HUDEP-2 (cell line): Measurements from ENCODE around the gene DIAPH3.

ENCODE experiments used
- DNase-seq, 76 experiments: peaks; one replicate each; lab custom pipeline; 2025; ENCODE audit not compliant: unreplicated experiment in 76 of 76; lab: John Stamatoyannopoulos, UW

DIAPH3 gene

DNA sequence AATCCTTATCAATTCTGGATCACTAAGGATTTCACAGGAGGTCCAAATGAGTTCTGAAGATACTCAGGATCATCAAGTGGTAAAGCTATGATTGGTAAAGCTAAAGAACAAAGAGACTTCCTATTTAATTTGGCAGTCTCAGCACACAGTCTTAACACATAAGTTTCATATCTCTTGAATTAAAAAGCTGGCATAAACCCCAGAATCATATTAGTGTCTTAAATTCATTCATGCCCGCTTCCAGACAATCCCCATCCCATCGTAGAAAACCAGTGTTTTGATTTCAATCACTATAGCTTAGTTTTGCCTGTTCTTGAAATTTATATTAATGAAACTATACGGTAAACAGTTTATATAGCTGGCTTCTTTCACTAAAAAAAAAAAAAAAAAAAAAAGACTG, 278.7 kb downstream of the DIAPH3 start:
- no peak for DNase-seq

DNA sequence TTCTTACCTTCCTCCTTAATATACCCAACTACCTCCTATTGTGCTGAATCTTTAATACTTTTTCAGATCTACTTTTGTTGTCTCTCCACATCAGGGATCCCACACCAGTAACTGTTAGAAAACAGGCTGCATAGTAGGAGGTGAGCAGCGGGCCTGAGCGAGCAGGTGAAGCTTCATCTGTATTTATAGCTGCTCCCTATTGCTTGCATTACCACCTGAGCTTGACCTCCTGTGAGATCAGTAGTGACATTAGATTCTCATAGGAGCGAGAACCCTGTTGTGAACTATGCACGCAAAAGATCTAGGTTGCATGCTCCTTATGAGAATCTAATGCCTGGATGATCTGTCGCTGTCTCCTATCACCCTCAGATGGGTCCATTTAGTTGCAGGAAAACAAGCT, 279.8 kb downstream of the DIAPH3 start:
- no peak for DNase-seq

DNA sequence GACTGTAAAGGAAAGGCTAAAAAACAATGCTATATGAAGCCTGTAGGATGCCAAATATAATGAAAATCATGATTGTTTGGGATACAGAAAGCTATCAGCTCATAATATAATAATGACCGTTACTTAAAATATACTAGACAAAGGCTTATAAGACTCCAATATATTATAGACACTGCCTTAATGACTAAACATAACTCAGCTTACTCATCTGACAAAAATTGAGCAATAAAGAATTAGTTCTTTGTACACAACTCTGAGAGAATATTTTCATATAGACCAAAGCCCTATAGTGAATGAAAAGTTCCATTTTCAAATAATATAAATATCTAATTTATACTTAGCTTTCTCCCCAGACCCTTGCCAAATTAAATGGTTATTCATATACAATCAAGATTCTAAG, 283.3 kb downstream of the DIAPH3 start:
- DNase-seq = no peak

DNA sequence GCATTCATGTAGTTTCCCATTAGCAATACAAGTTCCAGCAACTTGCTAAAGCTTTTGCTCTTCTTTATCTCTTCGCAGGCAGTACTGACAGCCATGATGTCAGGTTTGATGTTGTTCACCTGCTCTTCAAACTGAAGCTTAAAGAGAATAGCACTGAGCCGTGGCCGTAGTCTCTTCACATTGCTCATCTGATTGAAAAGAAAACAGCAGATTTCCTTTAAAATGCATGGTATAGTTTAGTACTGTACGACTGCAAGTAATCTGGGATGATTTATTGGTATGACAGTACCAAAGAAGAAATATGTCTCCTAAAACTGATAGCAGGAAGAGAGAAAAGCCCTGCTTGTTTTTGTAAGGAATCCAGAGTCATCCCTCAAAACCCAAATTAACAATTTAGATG, 284.4 kb downstream of the DIAPH3 start:
- no peak for DNase-seq

DNA sequence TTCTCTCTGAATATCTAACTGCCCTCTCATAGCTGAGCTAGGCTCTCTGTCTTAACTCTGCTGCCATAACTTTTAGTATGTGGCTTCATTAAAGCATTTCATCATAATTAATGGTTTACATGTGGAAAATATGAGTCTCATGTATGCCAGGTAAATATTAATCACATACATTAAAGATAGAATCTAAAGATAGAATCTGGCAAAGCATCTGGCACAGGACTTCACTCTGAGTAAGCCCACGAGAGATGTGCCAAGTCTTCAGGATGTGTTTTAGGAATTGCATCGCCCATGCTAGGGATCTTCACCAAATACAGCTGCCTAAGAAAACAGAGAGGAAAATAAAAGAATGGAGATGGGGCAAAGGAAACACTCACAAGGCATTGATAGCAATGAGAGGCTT, 285.8 kb downstream of the DIAPH3 start:
- DNase-seq = no peak

DNA sequence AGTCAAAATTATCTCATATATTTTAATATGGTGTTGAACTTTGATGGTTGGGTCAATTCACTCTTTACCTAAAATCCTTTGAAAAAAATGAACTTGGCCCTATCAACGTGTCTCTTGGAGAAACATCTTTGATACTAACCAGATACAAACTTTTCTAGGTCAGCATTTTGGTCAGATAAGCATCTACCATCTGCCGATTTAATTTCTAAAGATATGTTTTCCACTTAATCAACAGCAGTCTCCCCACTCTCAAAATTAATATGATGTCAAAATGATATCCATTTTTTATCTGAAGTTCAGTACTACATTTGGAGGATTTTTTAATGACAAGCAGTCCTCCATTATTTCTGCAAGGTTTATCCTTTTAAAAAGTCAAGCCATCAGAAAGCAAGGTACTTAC, 288.8 kb downstream of the DIAPH3 start:
- no peak for DNase-seq

DNA sequence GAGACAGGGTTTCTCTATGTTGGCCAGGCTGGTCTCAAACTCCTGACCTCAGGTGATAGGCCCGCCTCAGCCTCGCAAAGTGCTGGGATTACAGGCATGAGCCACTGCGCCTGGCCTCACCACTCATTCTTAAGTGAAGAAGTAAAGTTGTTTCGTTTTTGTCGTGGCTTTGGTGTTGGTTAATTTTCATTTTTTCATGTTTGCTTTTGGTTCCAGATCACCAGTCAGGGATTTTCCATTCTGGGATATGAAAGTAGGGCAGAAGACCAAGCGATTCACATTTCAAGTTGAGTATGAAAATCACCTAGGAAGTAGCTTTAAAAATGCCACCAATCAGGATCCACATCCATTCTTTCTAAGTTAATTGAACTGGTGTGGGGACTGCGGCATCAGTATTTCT, 289.9 kb downstream of the DIAPH3 start:
- DNase-seq = no peak

DNA sequence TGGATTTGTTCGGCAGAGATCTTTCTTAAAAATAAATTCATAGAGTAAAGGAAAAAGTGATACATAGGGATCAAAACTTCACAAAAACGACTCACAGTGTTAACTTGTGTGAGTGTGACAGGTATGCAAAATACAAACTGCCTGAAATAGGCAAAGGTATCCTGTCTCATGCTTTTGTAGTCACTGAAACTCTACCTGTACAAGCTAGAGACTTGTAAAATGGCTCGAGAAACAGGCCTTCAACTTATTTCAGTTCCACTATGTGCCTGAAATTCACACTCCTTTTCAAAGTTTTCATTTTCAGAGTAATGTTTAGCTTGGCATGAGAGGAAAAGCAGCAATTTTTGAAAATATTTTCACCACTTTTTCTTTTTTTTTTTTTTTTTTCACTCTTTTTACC, 290.4 kb downstream of the DIAPH3 start:
- DNase-seq = no peak

DNA sequence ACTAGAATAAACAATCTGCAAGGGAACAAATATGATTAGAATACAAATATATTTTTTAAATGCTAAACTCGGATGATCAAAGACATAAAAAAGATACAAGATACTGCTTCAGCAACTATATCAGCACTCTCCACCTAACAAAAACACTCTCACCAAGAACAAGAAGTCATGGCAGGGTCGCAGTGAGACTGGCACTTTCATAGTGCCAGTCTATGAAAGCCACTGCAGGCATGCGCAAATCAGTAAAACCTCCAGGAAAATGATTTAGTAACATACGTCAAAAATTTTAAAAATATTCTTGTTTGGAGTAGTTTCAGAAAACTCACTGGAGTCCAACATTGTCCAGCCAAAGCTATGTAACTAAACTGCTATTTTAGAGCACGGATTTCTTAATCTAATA, 295.9 kb downstream of the DIAPH3 start:
- no peak for DNase-seq

DNA sequence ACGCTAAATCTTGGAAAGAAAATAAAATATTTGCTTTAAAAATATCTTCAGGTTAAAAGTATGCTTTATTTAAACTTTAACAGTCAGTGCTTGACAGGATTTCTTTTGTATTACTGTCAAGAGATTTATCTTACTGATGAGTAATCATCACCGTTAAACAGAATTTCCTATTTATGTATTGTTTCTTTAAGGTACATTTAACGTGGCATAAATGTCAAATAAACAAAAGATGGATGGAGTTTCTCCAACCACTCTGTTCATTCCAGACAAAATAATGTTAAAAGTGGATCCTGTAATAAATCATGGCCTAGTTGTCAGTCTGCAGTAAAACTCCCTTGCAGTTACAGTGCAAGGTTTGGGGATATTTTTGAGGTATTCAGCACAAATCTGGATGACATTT, 298.3 kb downstream of the DIAPH3 start:
- no peak for DNase-seq

DNA sequence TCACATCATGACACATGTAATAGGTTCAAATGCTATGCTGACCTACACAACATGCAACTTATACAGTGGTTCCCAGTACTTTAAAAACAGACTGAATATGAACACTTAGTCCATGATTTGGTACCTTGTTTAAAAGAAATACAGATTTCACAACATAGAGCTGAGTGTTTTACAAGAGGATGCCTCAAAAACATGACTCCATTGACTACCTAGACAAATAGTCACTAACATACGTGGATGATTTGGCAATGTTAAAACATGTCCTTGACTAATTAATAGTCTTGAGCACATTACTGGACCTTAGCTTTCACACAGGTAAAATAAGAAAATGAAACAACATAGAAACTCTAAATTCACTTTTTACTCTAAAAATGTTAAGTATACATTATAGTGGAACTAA, 300.1 kb downstream of the DIAPH3 start:
- no peak for DNase-seq

DNA sequence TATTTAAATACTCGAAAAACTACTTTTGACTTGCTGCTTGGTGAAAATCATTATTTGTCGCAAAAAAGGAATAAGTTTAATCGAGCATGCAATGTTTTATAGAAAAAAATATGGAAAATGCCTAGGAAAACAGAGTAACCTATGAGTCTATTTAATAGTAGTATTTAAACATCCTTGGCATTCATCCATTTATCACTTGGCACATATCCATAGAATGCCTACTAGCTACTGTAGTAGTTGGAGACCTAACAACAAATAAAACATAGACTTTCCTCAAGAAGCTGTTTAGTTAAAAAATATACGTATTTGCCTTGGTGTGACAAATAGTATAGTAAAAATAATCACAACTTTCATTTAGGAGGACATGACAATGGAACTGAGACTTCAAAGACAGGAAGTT, 302.1 kb downstream of the DIAPH3 start:
- DNase-seq = no peak

DNA sequence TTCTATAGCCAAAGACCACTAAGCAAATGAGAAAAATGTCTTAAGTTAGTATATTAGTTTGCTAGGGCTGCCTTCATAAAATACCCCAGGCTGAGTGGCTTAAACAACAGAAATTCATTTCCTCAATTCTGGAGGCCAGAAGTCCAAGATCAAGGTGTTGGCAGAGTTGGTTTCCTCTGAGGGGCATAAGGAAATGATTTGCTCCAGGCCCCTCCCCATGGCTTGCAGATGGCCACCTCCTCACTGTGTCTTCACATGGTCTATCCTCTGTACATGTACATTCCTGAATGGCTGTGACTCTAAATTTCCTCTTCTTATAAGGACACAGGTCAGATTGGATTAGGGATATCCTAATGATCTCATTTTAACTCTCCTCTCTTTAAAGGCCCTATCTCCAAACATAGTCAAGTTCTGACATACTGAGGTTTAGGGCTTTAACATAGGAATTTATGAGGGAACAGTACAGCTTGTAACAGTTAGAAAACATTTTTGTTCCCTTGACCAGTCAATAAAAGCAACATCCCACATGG, 307.4 kb downstream of the DIAPH3 start:
- no peak for DNase-seq

DNA sequence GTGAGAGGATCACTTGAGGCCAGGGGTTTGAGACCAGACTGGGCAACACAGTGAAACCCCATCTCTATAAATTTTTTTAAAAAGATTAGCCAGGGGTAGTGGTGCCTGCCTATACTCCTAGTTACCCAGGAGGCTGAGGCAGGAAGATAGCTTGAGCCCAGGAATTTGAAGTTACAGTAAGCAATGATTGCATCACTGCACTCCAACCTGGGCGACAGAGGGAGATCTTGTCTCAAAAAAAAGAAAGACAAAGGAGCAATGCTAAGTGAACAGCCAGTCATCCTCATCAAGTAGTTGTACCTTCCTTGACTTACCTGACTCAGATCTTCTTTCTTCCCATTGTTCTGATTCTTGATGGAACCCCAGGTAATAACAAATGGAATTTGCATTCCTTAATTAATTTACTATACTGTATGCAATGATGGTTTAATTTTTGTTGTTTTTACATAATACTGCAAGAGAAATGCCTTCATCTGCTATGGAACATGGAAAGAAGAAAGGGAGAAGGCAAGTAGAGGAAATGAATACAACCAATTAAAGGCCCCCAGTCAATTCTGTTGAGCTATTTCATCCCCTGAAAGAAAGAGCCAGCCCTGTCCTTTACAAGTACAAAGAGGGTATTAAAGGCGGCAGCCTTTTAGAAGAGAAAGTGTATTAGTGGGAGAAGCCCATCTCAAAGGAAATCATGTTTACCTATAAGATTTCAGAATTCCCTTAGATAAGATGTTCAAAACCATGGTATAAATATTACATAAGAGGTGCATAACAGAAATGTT, 316.7 kb downstream of the DIAPH3 start:
- no peak for DNase-seq

DNA sequence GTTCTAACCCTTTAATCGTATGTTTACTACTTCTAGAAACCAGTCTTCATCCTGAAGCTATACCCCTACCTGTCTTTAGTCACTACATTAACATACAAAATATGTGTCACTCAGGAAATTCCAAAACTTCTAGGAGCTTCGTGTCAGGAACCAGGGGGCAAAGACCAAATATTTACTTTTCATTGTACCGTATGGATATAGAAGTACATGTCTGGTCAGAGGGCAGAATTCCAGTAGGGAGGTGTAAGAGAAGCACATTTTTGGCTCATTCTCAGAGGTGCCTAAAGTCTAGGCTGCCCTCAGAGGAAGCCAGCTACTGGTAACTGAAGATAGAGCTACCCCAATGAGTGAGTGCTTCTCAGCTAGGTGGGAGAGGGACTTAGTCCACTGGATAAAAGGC, 320.7 kb downstream of the DIAPH3 start:
- DNase-seq = no peak

DNA sequence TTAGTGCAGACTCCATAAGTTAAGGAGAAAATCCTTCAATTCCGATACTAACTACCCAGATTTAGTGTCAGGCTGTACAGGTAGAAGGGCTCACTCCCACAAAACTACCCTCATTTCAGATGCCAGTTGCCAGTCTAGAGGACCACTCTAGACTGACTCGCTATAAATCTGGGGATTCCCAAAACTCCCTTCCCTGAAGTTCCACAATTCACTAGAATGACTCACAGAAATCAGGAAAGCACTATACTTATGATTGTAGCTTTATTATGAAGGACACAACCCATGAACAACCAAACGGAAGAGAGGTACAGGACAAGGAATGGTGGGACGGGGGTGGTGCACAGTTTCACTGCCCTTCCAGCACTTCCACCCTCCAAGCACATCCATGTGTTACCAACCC, 321.2 kb downstream of the DIAPH3 start:
- no peak for DNase-seq

DNA sequence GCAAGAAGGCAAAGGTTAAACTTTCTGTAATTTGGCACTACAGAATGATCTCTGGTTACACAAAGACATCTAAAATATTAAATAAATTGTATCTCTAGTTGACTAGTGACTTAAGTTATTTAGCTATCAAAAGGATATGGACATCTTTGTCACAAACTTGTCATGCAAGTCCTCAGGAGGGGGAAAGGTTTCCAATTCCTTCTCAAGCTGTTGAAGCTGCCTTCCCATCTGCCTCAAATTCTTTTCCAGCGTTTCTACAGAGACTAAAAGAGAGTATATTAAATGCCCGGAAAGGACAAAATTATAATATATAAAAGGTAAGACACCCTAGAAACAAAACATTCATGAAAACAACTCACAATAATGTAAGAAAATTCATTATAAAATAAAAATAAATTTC, 324.5 kb downstream of the DIAPH3 start:
- DNase-seq = no peak

DNA sequence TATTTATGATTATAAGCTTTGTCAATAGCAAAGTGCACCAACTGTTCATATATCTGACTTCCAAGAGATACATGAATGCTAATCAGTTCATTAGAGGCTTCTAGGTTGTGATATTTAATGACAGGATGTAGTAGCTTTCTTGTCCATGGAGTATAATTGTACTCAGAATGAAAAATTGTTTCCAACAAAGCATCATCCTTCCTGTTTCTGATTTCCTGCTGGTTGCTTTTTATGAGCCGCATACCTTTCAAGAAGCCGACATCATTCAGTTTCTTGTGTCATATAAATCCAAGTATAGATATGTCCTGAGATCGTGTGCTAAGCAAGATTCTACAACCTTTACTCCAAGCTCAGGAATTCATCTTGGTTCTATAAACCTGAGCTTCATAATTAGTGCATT, 326.6 kb downstream of the DIAPH3 start:
- DNase-seq = no peak

DNA sequence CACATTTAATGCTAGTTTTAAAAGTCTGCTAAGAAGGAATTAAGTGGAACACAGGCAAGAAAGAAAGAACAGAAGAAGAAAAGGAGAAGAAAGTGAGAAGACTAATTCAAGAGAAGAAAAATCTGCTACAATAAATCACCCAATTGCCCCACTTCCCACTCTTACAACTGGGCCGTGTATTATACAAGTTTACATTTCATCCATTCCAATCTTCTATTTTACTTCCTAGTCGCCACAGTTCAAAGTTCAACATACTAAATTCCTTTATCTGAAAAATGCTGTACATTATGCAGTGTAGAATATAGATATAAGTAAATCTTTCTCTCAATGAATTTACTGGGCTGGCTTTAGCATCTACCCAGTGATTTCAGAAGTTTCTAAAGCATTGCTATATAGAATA, 328.2 kb downstream of the DIAPH3 start:
- no peak for DNase-seq

DNA sequence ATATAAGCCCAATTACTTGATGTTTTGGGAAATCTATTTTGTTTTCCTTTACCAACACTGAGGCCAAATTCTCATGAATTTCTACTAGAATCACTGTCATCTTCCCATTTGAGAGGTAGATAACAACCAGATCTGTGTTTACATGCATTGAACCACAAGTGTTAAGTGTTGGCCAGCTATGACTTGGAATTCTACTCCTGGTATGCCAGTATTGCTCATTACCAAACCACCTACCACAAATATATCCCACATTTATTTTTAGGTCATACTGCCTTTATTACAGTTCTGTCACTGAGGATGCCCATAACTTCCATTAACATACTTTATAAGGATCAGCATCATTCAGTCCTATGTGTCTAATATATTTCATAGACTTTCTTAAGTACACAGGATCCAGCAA, 328.9 kb downstream of the DIAPH3 start:
- no peak for DNase-seq

DNA sequence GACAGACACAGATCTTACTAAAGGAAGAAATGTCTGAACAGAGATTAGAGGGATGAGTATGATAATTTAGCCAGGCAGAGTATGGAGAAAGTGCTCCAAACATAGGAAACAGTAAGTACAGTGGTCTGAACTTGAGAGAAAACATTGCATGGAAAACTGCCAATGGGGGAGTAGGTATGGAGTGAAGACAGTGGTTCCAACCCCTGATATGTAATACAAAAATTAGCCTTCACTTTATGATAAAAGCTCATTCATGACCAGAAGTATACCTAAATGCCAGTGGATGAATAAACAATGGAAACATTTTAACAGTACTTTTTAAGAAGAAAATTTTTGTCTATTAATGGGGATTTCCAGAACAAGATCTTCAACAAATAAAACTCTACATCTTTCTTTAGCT, 334.0 kb downstream of the DIAPH3 start:
- DNase-seq = no peak

DNA sequence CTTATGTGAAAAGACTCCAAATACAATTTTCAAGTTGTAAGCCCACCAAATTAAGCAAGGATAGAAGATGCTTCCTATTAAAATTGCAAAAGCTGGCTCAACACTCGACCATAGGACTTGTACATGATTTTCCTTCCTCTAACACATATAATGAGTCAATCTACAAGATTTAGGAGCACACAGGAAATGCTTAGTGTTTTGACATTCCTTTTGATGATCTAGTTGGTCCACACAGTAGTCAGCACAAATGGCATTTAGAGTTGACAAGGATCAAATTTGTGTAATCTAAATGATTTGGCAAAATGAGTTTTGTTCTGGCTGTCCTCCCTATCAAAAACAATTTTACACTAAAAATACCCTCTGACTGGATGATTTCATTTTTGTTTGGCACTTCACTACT, 340.2 kb downstream of the DIAPH3 start:
- DNase-seq = no peak

DNA sequence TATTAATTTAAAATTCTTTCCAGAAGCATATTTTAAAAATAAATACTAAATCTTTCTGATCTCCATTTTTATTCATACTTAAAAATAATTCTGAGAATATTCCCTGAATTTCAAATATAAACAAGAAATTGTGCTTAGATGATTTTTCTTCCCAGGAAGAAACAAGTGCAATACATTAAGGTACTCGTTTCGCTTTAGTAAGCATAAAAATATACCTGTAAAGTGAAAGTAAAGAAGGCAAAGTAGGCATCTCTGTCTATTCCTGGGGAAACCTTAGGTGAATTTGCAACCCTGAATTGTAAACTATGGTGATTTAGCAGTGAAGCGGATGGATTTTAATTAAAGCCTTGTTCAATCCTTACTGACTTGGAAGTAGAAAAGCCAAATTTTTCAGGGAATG, 354.2 kb downstream of the DIAPH3 start:
- no peak for DNase-seq
